Loucy (cell line): ENCODE measurements around the gene CAMTA1.

Source experiments
- H2AFZ ChIP-seq: fragments of 200-600 bp; sonication (generic); 2 replicates; pipeline ENCODE4 v1.6.0; 2016; ENCODE audit warnings: antibody characterized with exemption, mild to moderate bottlenecking, low read length, moderate library complexity
- H3F3A ChIP-seq: fragments of 200-600 bp; 2 replicates; pipeline ENCODE4 v1.6.0; 2016; ENCODE audit warnings: antibody characterized with exemption, low read depth, mild to moderate bottlenecking
- H3K27me3 ChIP-seq: fragments of 200-600 bp; sonication (generic); 2 replicates; pipeline ENCODE4 v1.6.1; 2014; ENCODE audit warnings: low read length, mild to moderate bottlenecking; ENCODE audit not compliant: insufficient read depth, poor library complexity, severe bottlenecking
- H3K36me3 ChIP-seq: fragments of 200-600 bp; sonication (generic); 2 replicates; pipeline ENCODE4 v1.6.1; 2016; ENCODE audit warnings: low read length; ENCODE audit not compliant: insufficient read depth
- H3K4me1 ChIP-seq: fragments of 200-600 bp; sonication (generic); 2 replicates; pipeline ENCODE4 v1.5.1; 2014; ENCODE audit warnings: low read length, mild to moderate bottlenecking; ENCODE audit not compliant: insufficient read depth, poor library complexity, severe bottlenecking
- H3K4me2 ChIP-seq: fragments of 200-600 bp; sonication (generic); 2 replicates; pipeline ENCODE4 v1.6.0; 2014; ENCODE audit warnings: antibody characterized with exemption, low read length, low read depth, mild to moderate bottlenecking; ENCODE audit not compliant: poor library complexity, severe bottlenecking
- H3K4me3 ChIP-seq: fragments of 200-600 bp; sonication (generic); 2 replicates; pipeline ENCODE4 v1.5.1; 2014; ENCODE audit warnings: low read length, mild to moderate bottlenecking, mixed read lengths; ENCODE audit not compliant: poor library complexity, severe bottlenecking
- H3K79me2 ChIP-seq: fragments of 200-600 bp; sonication (generic); 2 replicates; pipeline ENCODE4 v1.6.1; 2014; ENCODE audit warnings: low read length; ENCODE audit not compliant: insufficient read depth
- H3K9ac ChIP-seq: fragments of 200-600 bp; sonication (generic); 2 replicates; pipeline ENCODE4 v1.6.0; 2014; ENCODE audit warnings: mild to moderate bottlenecking, low read depth, low read length, moderate library complexity; ENCODE audit not compliant: poor library complexity, severe bottlenecking
- H3K9me2 ChIP-seq: fragments of 200-600 bp; sonication (generic); replicated peaks from 2 replicates; pipeline ENCODE4 v1.6.1; 2016; ENCODE audit warnings: low read depth, low read length, mixed read lengths
- H3K9me3 ChIP-seq: fragments of 200-600 bp; sonication (generic); 2 replicates; pipeline ENCODE4 v1.6.1; 2014; ENCODE audit warnings: mild to moderate bottlenecking, antibody characterized with exemption, low read length, low read depth; ENCODE audit not compliant: insufficient read depth
- H4K20me1 ChIP-seq: fragments of 200-600 bp; sonication (generic); 2 replicates; pipeline ENCODE4 v1.6.0; 2014; ENCODE audit warnings: antibody characterized with exemption, low read length, mild to moderate bottlenecking; ENCODE audit not compliant: insufficient read depth, poor library complexity, severe bottlenecking
- EZH2phosphoT487 ChIP-seq: fragments of 200-600 bp; IDR thresholded peaks from 2 replicates; pipeline ENCODE4 v1.6.1; 2018; ENCODE audit warnings: antibody characterized with exemption, mild to moderate bottlenecking, moderate library complexity, borderline replicate concordance
- TF ChIP-seq, protein P1 (sequence below): fragments of 200-600 bp; sonication (generic); conservative IDR thresholded peaks from 2 replicates; pipeline ENCODE4 v1.5.1; 2014; ENCODE audit warnings: mild to moderate bottlenecking, antibody characterized with exemption, low read length

CAMTA1 gene

GRCh38 chr1:7491818-7492173 lies 706.5 kb downstream of the CAMTA1 start:
- Histone ChIP-seq H3K4me3 (no peak overlapping the region), H3K4me1 (no peaks in the 10 kb centered on the region), H2AFZ (no peak overlapping the region), H3K9me2 (no peaks in the 10 kb centered on the region), H3K4me2 (no peak overlapping the region), H3K36me3 (no peaks in the 10 kb centered on the region), H4K20me1 (no peaks in the 10 kb centered on the region), H3F3A (no peaks in the 10 kb centered on the region), H3K79me2 (no peaks in the 10 kb centered on the region), H3K27me3 (no peaks in the 10 kb centered on the region), H3K9me3 (peaks cover 4% of the 10 kb centered on the region; the same call in 1 of the 2 replicates), H3K9ac (no peak overlapping the region)
- TF ChIP-seq, protein P1, sequence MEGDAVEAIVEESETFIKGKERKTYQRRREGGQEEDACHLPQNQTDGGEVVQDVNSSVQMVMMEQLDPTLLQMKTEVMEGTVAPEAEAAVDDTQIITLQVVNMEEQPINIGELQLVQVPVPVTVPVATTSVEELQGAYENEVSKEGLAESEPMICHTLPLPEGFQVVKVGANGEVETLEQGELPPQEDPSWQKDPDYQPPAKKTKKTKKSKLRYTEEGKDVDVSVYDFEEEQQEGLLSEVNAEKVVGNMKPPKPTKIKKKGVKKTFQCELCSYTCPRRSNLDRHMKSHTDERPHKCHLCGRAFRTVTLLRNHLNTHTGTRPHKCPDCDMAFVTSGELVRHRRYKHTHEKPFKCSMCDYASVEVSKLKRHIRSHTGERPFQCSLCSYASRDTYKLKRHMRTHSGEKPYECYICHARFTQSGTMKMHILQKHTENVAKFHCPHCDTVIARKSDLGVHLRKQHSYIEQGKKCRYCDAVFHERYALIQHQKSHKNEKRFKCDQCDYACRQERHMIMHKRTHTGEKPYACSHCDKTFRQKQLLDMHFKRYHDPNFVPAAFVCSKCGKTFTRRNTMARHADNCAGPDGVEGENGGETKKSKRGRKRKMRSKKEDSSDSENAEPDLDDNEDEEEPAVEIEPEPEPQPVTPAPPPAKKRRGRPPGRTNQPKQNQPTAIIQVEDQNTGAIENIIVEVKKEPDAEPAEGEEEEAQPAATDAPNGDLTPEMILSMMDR = no peak
- no peak for TF ChIP-seq EZH2phosphoT487

DNA sequence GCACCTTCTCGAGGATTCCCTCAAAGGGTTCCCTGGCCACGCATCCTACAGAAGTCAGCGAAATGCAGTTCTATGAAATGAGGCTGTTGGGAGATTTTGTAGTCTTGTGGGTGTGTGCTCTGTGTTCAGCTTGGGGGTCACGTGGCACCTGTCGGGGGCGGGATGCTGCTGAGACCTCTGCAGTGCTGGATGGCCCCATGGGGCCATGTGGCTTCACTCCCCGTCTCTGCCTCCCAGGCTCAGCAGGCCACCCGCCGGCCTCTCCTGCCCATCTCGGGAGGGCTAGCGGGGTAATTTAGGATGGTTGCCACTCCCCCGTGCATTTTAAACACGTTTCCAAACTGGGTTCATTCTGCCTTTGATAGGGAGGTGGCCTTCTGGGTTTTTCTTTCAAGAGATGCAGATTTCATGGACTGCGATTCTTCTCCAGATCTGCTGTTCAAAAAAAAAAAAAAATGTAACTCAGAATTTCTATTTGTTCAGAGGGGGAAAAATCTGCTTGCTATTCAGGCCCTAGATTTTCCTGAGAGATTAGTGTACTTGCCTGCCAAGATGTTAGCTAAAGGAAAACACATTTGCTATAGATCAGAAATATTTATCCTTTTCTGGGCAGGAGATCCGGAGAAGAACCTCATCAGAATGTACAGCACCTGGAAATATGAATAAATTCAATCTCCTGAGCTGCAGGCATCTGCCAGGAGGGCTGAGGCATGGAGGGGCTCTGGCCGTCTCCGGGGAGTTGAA lies 708.6 kb downstream of the CAMTA1 start:
- Histone ChIP-seq H3K4me3 (no peak overlapping the region), H3K4me2 (no peak overlapping the region), H3K4me1 (no peaks in the 10 kb centered on the region), H3K27me3 (no peaks in the 10 kb centered on the region), H3F3A (no peaks in the 10 kb centered on the region), H4K20me1 (no peaks in the 10 kb centered on the region), H3K9me3 (peaks cover 7% of the 10 kb centered on the region; the same call in 1 of the 2 replicates), H3K9ac (no peak overlapping the region), H2AFZ (no peak overlapping the region), H3K9me2 (no peaks in the 10 kb centered on the region), H3K79me2 (no peaks in the 10 kb centered on the region), H3K36me3 (no peaks in the 10 kb centered on the region)
- TF ChIP-seq, protein P1 = no peak
- no peak for TF ChIP-seq EZH2phosphoT487

DNA sequence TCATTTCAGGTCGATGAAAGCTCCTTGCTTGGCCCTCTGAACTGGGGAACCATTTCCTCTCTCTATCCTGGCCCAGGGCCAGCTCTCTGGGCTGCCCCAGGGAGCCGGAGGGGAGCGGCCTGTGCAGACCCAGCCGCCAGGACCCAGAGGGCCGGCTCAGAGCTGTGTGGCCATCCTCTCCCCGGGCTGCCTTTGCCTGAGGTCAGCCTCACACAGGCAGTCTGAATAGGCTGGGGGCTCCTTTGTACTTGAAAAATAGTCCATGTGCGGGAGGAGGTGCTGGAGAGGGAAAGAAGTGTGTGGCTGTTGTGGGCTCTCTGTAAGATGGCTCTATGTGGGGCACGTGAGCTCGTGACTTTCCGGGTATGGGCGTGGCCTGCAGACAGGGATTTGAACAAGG lies 710.7 kb downstream of the CAMTA1 start:
- H3K9me3 ChIP-seq = peaks cover 7% of the 10 kb centered on the region; the same call in 1 of the 2 replicates
- no peak overlapping the region for H3K4me3 ChIP-seq
- no peaks in the 10 kb centered on the region for H3F3A ChIP-seq
- no peaks in the 10 kb centered on the region for H3K36me3 ChIP-seq
- H3K27me3 ChIP-seq = no peaks in the 10 kb centered on the region
- no peak overlapping the region for H3K4me2 ChIP-seq
- H3K9me2 ChIP-seq = no peaks in the 10 kb centered on the region
- H3K4me1 ChIP-seq = no peaks in the 10 kb centered on the region
- no peak for TF ChIP-seq EZH2phosphoT487
- TF ChIP-seq, protein P1 = no peak
- H3K9ac ChIP-seq = no peak overlapping the region
- H2AFZ ChIP-seq = no peak overlapping the region
- no peaks in the 10 kb centered on the region for H3K79me2 ChIP-seq
- H4K20me1 ChIP-seq = no peaks in the 10 kb centered on the region
